GM21619 (cell line): ENCODE measurements around the gene PEG3.

Experiments used
- ATAC-seq: cut with Tn5 transposase; IDR thresholded peaks from one replicate; pipeline ENCODE4 v1.9.1; 2021; ENCODE audit not compliant: unreplicated experiment

PEG3 gene

GRCh38 chr19:56811480-56811879 is 29.0 kb downstream of the PEG3 start:
- ATAC-seq, result no peak

- ATAC-seq, result no peak
Observed at GRCh38 chr19:56810260-56810659, 30.3 kb downstream of the PEG3 start.

GRCh38 chr19:56808717-56809392 is 31.7 kb downstream of the PEG3 start:
- ATAC-seq, result no peak

GRCh38 chr19:56806639-56807038 is 33.9 kb downstream of the PEG3 start:
- no peak for ATAC-seq
